OCI-LY3 (cell line): ENCODE results near the gene LGALS8.

Experiments used
- EZH2phosphoT487 ChIP-seq: fragments of 200-600 bp; shearing (Covaris generic); IDR thresholded peaks from 2 replicates; pipeline ENCODE4 v1.6.1; 2018; ENCODE audit warnings: antibody characterized with exemption, mixed run types, low read depth
- TF ChIP-seq, protein P1 (sequence below): fragments of 200-600, 300-600 bp; sonication (generic); IDR thresholded peaks from 2 replicates; pipeline ENCODE4 v1.5.1; 2014; ENCODE audit warnings: antibody characterized with exemption, low read length, low read depth

DNA sequence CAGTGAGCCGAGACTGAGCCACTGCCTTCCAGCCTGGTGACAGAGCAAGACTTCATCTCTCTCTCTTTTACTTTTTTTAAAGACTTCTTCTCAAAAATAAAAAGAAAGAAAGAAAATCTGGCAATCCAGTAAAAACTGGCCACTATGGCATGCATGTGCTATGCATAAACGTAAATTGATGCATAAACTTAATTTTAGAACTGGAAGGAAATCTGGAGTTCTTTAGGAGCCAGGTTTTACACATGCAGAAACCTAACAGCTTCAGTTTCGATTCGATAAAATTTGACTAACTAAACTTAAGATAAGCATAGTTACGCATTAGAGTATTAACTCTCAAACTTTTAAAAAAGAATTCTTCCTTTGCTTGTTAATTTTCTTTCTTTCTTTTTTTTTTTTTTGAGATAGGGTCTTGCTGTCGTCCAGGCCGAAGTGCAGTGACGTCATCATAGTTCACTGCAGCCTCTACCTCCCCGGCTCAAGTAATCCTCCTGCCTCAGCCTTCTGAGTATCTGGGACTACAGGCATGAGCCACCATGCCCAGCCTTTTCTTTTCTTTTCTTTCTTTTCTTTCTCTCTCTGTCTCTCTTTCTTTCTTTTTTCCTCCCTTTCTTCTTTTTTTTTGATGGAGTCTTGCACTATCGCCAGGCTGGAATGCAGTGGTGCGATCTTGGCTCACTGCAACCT lies 11.9 kb upstream of the LGALS8 start:
- TF ChIP-seq EZH2phosphoT487, result no peak
- TF ChIP-seq, protein P1, sequence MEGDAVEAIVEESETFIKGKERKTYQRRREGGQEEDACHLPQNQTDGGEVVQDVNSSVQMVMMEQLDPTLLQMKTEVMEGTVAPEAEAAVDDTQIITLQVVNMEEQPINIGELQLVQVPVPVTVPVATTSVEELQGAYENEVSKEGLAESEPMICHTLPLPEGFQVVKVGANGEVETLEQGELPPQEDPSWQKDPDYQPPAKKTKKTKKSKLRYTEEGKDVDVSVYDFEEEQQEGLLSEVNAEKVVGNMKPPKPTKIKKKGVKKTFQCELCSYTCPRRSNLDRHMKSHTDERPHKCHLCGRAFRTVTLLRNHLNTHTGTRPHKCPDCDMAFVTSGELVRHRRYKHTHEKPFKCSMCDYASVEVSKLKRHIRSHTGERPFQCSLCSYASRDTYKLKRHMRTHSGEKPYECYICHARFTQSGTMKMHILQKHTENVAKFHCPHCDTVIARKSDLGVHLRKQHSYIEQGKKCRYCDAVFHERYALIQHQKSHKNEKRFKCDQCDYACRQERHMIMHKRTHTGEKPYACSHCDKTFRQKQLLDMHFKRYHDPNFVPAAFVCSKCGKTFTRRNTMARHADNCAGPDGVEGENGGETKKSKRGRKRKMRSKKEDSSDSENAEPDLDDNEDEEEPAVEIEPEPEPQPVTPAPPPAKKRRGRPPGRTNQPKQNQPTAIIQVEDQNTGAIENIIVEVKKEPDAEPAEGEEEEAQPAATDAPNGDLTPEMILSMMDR, result no peak
